ENCODE data around the gene KRT35.
A peak's percentile ranks its signal among the peaks of the same experiment; 100 is the strongest.

KRT35 gene

GRCh38 chr17:41481036-41481435, at the start of gene KRT35:
TSS of gene KRT35 (minus strand) at chr17:41481151. CDS start at chr17:41481097, 54 bp downstream.
- DNase-seq (ENCODE audit: low read depth), result no peak

DNA sequence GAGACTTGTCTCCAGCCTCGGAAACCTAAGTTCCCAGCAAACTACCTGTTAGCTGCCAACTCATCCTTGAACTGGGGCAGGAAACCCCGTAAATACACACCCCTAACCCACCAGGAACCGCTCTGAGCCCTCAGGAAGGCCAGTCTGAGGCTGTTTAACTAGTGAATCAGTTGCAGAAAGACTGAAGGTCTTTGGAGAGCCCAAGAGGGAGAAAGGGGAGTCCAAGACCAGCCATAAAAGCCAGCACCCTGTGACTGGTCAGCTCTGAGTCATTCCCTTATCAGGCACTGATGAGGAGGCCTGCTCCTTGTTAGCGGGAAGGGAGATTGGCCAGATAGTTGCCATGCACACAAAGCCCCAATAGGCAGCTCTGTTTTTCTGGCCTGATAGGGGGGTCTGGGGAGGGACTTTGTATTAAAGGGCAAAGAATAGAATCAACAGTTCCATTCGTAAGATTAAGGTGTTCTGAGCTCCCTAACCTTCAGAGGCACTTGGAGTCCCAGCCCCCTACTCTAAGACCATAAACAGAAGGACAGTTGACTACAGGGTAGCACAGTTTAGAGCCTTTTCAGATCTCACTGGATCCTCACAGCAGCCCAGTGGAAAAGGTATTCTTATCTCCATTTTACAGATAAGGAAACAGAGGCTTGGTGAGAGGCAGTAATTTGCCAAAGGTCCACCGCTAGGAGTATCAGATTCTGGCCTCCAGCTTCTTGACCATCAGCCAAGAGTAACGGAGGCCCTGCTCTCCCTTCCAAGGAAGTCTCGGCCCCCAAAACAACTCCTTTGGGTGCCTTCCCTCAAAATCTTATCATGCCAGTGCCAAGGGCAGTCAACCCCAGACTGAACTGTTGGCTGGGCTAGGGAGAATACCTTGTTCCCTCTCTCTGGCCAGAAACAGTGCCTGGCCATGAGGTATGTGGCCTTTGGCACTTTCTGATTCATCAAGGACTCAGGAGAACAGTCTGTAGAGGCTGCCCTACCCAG, 49.4 kb upstream of the KRT35 start:
- DNase-seq (ENCODE audit: low read depth), result peak; percentile 7

- no peak for DNase-seq (ENCODE audit: low read depth)
These were observed 48.6 kb upstream of the KRT35 start for GRCh38 chr17:41529491-41529915.

- DNase-seq (ENCODE audit: low read depth), result no peak
These were observed 48.0 kb upstream of the KRT35 start for GRCh38 chr17:41528959-41529353.

DNA sequence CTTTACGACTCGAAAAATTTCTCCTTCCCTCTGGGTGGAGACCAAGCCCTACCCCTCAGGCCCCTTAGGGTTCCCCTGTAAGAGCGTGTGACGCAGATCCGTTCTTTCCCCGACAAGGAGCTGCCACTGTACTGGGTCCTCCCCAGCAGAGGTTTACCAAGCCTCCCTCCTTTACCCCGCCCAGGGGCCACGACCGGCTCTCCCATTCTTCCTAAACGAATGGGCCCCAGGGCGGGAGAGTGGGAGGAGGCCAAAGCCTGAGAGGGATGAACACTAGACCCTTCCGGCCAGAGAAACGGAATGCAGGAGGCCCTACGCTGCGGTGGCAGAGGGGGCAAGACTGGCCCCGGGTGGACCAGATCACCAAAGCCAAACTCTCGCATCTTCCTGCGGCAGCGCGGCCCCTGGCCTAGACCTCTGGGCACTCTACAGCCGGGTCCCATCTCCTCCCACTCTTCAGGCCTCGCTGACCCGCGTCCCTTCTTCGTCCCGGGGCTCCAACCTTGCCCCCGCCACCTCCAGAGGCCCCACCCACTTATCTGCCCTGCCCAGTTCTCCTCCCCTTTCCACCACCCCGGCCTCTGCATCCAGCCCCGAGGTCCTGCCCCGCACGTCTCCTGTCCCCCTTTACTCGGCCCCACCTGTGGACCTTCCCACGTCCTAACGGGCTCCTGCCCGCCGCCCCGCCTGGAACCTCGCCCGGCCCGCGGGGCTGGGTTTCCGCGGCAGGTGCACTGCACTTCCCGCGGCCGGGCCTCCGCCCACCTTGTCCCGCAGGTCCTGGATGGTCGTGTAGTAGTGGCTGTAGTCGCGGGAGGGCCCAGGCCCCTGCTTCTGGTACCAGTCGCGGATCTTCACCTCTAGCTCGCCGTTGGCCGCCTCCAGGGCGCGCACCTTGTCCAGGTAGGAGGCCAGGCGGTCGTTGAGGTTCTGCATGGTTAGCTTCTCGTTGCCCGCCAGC, 46.4 kb upstream of the KRT35 start:
- no peak for DNase-seq (ENCODE audit: low read depth)

GRCh38 chr17:41524261-41524660, 43.3 kb upstream of the KRT35 start:
- DNase-seq (ENCODE audit: low read depth), result no peak

DNA sequence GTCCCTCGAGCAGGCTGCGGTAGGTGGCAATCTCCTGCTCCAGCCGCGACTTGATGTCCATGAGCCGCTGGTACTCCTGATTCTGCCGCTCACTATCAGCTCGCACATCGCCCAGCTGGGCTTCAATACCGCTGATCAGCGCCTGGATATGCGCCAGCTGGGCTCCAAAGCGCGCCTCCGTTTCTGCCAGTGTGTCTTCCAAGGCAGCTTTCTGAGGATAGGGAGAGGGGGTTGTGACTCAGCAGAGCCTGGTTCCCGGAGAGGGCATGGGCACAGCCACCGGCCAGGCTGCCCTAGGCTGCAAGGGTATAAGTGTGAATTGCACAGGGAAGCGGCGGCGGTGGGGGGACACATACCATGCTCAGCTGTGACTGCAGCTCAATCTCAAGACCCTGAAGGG, 42.8 kb upstream of the KRT35 start:
- DNase-seq (ENCODE audit: low read depth), result no peak

DNA sequence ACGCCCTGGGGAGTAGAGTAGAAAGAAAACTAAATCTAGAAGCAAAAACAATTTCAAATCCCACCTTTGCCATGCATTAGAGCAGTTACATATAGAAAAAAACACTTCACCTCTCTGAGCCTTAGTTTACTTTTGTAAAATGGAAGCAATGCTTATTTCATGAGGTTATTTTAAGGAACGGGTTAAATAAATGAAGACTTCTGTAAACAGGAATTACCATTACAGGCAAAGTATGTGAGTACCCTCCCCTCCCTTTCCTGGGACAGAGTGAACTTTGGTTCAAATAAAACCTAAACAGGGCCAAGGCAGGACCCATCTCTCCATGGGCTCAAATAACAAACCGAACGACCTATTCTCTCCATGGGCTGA, 42.3 kb upstream of the KRT35 start:
- no peak for DNase-seq (ENCODE audit: low read depth)

- DNase-seq (ENCODE audit: low read depth), result no peak
These were observed 41.6 kb upstream of the KRT35 start for GRCh38 chr17:41522301-41523224.

GRCh38 chr17:41521574-41522261, 40.8 kb upstream of the KRT35 start:
- DNase-seq (ENCODE audit: low read depth), result no peak

GRCh38 chr17:41520821-41521521, 40.0 kb upstream of the KRT35 start:
- DNase-seq (ENCODE audit: low read depth), result no peak

GRCh38 chr17:41519501-41520224, 38.7 kb upstream of the KRT35 start:
- DNase-seq (ENCODE audit: low read depth), result no peak

DNA sequence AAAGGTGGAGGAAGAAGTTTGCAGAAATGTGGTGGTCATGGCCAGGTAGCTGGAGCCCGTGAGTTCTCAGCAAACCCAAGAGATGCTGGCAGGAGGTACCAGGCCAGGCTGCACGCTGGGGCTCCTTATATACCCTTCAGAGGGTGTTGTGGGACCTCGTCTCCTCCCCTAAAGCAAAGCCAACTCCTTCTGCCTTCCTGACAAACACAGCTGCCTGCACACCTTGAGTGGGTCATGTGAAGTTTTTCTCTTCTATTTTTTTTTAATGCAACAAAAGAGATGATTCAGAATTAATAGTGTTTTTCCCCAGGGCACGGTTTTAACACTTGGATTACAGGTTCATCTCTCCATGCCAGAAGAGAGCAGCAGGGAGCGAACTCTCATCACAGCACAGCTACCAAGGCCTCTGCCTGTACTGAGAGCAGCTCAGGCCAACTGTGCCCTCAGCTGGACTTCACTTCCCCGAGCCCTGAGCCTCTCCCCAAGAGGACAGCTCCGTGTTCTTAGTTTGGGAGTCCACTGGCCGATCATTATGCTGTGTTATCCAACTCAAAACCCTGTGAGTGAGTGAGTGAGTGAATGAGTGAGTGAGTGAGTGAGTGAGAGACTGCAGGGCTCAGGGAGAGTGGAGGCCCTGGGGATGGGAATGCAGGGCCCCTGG, 38.0 kb upstream of the KRT35 start, which contains the start of gene KRT15:
Gene KRT15, minus strand, starts transcription at position 102 of the 661 bp plus-strand sequence. Its CDS starts 63 bp downstream, at position 39.
- no peak for DNase-seq (ENCODE audit: low read depth)

DNA sequence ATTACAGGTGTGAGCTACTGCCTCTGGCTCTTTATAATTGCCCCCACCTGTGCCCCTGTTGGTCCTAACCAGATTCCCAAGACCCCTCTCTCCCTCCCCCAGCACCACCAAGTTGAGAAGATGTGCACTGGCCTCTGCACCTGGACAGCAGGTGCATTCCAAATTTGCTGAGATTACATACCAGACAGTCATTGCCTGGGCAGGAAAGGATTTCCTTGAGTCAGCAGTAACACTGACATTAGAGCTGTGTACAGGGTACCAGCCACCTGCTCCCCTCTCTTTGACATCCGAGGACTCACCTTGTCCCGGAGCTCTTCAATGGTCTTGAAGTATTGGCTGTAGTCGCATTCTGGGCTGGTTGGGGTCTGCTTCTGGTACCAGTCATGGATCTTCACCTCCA, 37.1 kb upstream of the KRT35 start:
- DNase-seq (ENCODE audit: low read depth), result no peak

DNA sequence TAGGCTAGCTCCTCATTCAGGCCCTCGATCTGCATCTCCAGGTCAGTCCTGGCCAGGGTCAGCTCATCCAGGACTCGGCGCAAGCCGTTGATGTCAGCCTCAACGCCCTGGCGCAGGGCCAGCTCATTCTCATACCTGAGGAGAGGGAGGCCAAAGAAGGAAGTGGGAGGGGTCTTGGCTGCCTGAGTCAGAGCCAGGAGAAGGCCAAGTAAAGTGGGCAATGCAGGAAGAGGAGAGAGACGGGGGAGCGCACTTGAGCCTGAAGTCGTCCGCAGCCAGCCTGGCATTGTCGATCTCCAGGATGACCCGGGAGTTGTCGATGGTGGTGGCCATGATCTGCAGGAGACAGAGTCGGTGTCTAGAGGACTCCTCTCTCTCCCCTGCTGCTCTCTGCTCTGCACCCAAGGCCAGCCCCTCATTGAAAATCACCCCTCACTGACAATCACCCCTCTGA, 35.9 kb upstream of the KRT35 start:
- no peak for DNase-seq (ENCODE audit: low read depth)

- no peak for DNase-seq (ENCODE audit: low read depth)
These were observed 35.3 kb upstream of the KRT35 start for GRCh38 chr17:41516147-41516829.

- no peak for DNase-seq (ENCODE audit: low read depth)
These were observed 32.2 kb upstream of the KRT35 start for GRCh38 chr17:41513168-41513547.

- DNase-seq (ENCODE audit: low read depth), result no peak
These were observed 31.7 kb upstream of the KRT35 start for GRCh38 chr17:41512546-41513167.
